Cerebellar nuclear complex (tissue), 1 donor: ENCODE measurements around the gene SRRD.
"Not testable (repeated sequence)": the region's sequence is repeated elsewhere in the genome, so short reads cannot be mapped to it uniquely, and the experiment has no call there.

Experiments used
- DNase-seq, 2 experiments: peaks; one replicate each; lab custom pipeline; 2025; lab: John Stamatoyannopoulos, UW

The SRRD gene, protein sequence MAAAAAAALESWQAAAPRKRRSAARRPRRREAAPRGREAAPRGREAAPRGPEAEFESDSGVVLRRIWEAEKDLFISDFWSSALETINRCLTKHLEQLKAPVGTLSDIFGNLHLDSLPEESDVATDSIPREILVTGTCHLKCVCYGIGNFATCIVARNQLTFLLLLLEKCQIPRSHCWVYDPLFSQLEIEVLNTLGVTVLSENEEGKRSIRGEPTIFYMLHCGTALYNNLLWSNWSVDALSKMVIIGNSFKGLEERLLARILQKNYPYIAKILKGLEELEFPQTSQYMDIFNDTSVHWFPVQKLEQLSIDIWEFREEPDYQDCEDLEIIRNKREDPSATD

GRCh38 chr22:26483439-26484359 is at the start of gene SRRD, which contains the start of gene HPS4:
SRRD (plus strand) TSS chr22:26483877; CDS start chr22:26483891, 14 bp downstream.
HPS4 (minus strand) TSS chr22:26483783; CDS start chr22:26481762, 2,021 bp downstream.
- DNase-seq: no peak

GRCh38 chr22:26435327-26436093 is 48.2 kb upstream of the SRRD start:
- DNase-seq: no peak

DNA sequence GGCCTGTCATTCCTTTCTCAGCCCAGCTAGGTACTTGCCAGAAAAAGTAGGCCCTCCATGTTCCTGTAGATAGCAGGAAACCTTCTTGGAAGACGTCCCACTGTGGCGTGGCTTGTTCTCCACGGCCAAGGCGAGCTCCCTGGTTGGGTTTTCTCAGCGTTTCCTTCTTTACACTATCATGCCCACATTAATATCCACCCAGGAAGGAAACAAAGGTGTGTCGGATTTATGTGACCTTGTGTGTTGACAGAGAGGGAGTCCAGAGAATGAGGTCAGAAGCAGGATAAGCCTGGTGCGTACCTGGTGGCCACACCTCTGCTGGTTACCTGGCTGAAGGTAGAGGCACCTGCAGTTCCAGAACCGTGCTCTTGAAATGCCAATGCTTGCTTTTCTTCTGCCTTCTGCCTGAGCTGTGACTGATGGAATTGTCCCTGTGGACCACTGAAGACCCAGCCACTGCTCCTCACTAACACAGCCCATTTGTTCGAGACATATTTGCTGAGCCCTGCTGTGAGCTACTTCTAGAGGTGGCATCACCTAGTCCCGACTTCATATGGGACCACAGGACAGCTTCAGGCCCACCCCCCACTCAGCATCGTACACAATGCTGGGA is 46.7 kb upstream of the SRRD start:
- DNase-seq: no peak

DNA sequence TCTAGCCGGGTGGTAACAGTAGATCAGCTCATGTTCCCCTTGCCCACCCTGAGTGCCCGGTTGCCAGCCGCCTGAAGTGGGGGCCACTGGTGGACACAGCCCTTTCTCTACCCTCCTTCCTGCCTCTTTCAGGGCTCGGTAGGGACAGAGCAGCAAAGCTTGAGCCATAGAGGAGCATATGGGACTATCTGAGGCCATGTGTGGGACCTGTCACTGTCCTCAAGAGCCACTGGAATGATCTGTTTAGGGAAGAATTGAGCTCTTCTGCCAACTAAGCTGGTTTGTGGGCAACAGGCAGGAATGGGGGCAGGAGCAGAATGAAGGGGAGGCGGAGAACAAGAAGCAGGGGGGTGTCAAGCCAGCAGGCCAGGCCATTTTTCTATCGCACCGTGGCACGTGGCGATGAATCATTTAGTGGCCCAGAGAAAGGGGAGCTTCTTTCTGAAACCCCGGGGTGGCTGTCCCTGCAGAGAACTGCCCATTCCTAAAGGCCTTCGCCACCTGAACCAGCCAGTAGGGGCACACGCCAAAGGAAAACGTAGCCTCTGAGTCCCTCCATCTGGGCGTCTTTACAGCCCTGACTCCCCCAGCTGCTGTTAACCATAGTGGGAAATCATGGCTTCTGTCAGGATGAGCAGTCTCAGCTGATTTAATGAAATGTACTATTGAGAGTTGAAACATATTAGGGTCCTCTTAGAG is 45.8 kb upstream of the SRRD start:
- DNase-seq: no peak

GRCh38 chr22:26438776-26439175 is 44.9 kb upstream of the SRRD start:
- not testable (repeated sequence) for DNase-seq

GRCh38 chr22:26439559-26439958 is 44.1 kb upstream of the SRRD start:
- DNase-seq: no peak

GRCh38 chr22:26442086-26442756 is 41.5 kb upstream of the SRRD start:
- no peak for DNase-seq

DNA sequence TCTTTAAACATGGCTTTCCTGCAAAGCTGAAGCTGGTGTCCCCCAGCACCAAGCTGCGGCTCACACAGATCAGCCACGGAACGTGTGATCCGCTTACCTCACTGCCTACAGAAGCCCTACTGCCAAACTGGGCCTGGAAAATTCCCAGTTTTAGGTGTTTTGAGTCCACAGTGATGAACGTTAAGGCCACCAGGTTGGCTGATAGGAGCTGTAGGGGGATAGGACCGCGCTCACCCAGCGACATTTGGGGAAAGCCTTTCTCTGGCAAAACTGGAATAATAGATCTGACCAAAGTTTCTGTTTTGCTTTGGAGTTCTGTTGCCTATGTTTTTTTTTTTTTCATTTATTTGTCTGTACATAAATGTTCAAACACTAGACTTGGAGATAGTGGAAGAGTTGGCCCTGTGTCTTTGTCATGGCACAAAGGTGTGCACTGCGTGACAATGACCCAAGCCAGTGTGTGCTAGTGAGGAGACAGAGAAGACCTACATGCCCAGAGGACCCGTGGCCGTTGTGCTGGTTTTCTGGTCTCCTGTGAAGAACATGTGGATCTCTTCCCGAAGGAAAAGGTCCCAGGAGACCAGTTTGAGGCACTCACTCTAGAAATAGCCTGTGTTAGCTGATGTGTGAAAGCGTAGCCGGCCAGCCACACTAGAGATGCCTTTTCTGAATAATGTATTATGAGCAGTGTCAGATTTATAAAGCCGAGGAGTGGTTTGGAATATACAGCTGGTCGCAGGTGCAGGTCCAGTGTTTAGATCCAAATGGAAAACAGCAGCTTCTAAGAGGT is 39.6 kb upstream of the SRRD start:
- no peak for DNase-seq

GRCh38 chr22:26444777-26445176 is 38.9 kb upstream of the SRRD start:
- DNase-seq: no peak

DNA sequence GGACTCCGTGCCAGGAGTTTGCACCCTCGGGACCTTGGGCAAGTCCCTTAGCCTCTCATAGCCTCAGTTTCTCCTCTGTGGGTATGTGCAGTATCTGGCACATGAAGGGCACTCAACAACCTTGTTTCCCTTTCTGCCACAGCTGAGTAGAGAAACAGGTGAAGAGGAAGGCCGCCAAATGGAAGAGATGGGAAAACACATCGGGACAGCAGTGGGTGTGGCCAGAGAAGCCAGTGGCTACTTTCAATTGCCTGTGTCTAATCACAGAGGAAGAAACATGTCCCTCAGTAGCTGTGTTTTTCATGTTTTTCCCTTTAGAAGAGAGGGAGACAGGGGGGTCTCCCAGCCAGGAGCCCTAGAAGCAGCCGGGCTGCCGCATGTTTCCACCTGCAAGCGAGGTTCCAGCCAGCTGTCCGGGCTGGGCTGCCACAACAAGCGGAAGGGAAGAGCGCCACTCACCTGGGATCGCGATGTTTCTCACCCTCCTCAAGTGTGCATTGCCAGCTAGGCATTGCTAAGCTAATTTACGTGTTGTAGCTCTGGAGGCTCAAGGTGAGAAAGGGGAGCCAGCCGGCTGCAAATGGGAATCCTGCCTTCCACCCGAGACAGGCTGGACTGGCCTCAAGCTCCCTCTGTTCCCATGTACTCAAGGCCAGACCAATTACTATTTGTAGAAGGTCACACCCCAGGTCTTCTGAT is 38.0 kb upstream of the SRRD start:
- DNase-seq: no peak

- no peak for DNase-seq
These were observed 36.7 kb upstream of the SRRD start for GRCh38 chr22:26446808-26447515.

DNA sequence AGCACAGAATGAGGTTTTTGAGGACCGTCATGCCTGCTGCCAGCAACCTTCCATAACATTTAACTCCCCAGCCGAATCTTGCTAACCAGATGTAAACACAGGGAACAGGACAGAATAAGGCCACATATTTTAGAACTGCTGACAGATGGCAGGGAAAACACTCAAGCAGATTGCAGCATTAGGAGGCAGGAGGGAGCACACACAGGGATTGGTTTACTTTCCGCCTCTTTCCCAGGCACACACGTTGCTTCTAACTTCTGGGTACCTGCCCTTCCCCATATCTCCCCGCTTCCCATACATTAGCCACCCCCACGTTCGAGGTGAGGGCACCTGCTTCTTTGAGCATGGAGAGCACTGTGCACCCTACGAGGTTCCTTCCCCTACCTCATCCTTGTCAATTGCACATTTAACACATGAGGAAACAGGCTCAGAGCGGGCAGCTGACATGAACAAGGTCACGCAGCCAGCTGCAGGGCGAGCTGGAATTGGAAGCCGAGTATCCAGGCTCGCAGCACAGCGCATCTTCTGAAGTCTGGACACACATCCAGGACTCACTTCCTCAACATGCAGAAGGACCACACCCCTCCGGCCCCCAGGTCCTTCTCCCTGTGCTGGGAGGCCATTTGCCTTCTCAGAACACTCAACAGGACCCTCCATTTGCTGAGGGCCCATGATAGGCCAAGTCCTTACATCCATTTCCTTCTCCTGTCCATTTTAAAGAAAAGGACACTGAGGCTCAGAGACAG is 35.9 kb upstream of the SRRD start:
- DNase-seq: peak in 1 of 2 experiments; percentile 55

DNA sequence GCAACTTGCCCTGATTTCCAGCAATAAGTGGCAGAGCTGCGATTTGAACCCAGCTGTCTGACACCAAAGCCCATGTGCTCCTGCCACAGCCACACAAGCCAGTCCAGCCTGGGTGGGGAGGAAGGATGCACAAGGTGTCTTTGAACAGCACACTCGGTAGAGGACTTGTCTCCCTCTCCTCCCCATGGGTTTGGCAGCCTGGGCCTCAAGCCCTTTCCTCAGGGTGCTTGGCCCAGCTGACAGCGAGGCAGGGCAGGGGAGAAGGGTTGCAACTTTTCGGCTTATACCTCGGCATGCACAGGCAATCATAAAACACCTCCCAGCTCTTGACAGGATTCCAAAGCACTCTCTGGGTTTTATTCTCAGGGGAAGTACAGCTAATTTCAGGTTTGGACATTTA is 35.3 kb upstream of the SRRD start:
- no peak for DNase-seq

GRCh38 chr22:26448941-26449340 is 34.7 kb upstream of the SRRD start:
- no peak for DNase-seq

GRCh38 chr22:26450453-26451185 is 33.1 kb upstream of the SRRD start:
- DNase-seq: no peak

DNA sequence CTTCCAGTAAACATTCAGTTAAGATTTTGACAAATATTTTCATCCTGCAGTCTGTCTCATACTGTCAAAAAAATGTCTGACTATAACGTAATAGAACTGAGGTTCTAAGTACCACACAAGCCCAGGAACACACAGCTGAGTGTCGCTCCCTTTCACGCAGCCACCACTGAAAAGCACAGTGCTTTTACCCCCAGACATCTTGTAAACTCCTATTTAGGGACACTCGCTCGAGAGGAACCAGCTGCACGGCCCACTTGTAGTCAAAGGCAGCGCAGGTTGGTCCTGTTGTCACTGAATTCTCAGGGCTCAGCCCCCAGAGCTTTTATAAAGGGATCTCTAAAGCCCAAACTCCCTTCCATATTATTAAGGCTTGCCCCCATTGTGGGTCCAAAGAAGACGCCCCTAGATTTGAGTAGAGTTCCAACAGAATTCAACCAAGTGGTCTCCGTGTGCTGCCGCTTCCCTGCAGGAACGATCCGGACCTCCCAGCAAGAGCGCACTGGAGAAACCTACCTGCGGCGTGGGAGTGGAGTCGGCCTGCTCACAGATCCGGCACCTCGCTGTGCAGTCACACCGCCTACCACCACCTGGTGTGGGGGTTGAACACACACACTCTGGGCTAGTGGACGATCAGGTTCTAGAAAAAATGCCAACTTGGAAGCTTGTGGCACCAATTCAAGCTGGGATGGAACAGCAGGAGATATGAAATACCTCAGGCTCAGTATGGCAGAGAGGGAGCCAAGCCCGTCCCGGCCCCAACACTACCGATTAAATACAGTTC is 31.3 kb upstream of the SRRD start:
- peak in 1 of 2 experiments; percentile 33 for DNase-seq
